Pancreas (tissue), 10 donors: Measurements from ENCODE around the gene ARHGEF6. TPM values are rescaled to one million over a fixed set of nuclear protein-coding genes. Genes with fewer than 3 reads are reported as not detected.
A peak's percentile ranks its signal among the peaks of the same experiment; 100 is the strongest.

Experiments
- ATAC-seq, 4 donors: fragments of 200-7000 bp; cut with Tn5 transposase; one replicate each; pipeline versions ENCODE4 v1.8.0 to v1.9.1; 2020; ENCODE audit warnings: mild to moderate bottlenecking in 4 of 4, moderate library complexity in 4 of 4
- DNase-seq, 6 donors: peaks; one replicate each; pipeline ENCODE4 v3.0.0-alpha.2; 2020
- FAIRE-seq: peaks from 2 replicates; lab custom pipeline; 2012; peaks lifted over from hg19 to GRCh38; lab: Jason Lieb, UNC
- H3K27ac ChIP-seq, 4 donors: fragments of 200-600 bp; sonication (generic); 1 replicate in 3 of 4; 2 replicates in 1 of 4; pipeline versions ENCODE4 v1.5.0 to v1.8.0; 2020
- H3K27me3 ChIP-seq, 4 donors: fragments of 200-600 bp; one replicate each; pipeline ENCODE4 v1.8.0; 2021
- H3K36me3 ChIP-seq, 3 donors: fragments of 200-600 bp; sonication (generic) in 1 of 3; one replicate each; pipeline versions ENCODE4 v1.5.0 to v1.8.0; 2020 to 2021
- H3K4me1 ChIP-seq, 3 donors: fragments of 200-600 bp; one replicate each; pipeline ENCODE4 v1.8.0; 2021
- H3K4me3 ChIP-seq, 4 donors: fragments of 200-600 bp; sonication (generic) in 2 of 4; one replicate each; pipeline versions ENCODE4 v1.5.0 to v1.8.0; 2020 to 2021
- H3K9me3 ChIP-seq, 4 donors: fragments of 200-600 bp; one replicate each; pipeline ENCODE4 v1.8.0; 2021
- CTCF ChIP-seq, 4 donors: fragments of 200-600 bp; sonication (generic) in 3 of 4; IDR thresholded peaks; one replicate each; pipeline versions ENCODE4 v1.5.0 to v1.8.0; 2021; ENCODE audit warnings: antibody characterized with exemption in 4 of 4
- WGBS, 2 donors: extraction: QIAGEN DNeasy Blood & Tissue Kit; methylation state at CpG; one replicate each; pipeline ENCODE4 v1.1.7; 2013; 5-methylcytosine and 5-hydroxymethylcytosine counted together
- intact Hi-C, 3 donors: fragments of 100-400 bp; cut with DNase I; formaldehyde crosslinking; loops; one replicate each; pipeline versions ENCODE4 v1.11.1 to v1.14.2; 2022
- polyA plus RNA-seq, 2 donors: library from polyadenylated mRNA; stranded (reverse); fragments of 200-250 nt; gene quantifications; one replicate each; pipeline ENCODE4 v1.2.3, GENCODE V29; 2013
- total RNA-seq, 6 donors: library from RNA; stranded (reverse); fragmentation: NEBNext Ultra II Directional in 4 of 6; extraction: Animal tissue kit (Norgen Biotek cat#: 25700) in 4 of 6; gene quantifications; one replicate each; pipeline versions ENCODE4 v1.2.1 to v1.2.4, GENCODE V29; 2021 to 2023
- donor health status: healthy with polysubstance abuse.
- donor health status: DM: no; HTN: no; CAD: no; lungs with moderate emphysema.
- donor health status: DM: no; HTN: no; CAD: no.
- donor health status: control.
- donor health status: control.
- donor health status: Bipolar disorder and iron deficiency.
- donor health status: DM: yes; HTN: yes; CAD: no.
- donor health status: DM: no; HTN: no; CAD: no.
- donor health status: DM: no; HTN: no; CAD: no.
- donor health status: DM: yes; HTN: yes; CAD: no.

The ARHGEF6 gene
- total and polyA plus RNA-seq, 8 donors = 1.2 to 6.2 (median 2.0) TPM

GRCh38 chrX:136759968-136760367 lies 20.8 kb downstream of the ARHGEF6 start:
- no peak overlapping the region for H3K27ac ChIP-seq
- peaks cover 0 to 10% (median 0%) of the 10 kb centered on the region in 4 donors for H3K27me3 ChIP-seq
- intact Hi-C loops = no loop called here
- H3K4me1 ChIP-seq = no peaks in the 10 kb centered on the region
- H3K36me3 ChIP-seq = no peaks in the 10 kb centered on the region
- H3K4me3 ChIP-seq = no peak overlapping the region
- no peaks in the 10 kb centered on the region for H3K9me3 ChIP-seq
- DNase-seq (no peak), ATAC-seq (peak in 1 of 4 donors; percentile 34), FAIRE-seq (no peak)
- no peak for TF ChIP-seq CTCF (IDR thresholded peaks at IDR 0.05)
- 49 to 74% methylated on average over 2 of the region's 2 CpGs for WGBS, 2 donors

- H3K4me1 ChIP-seq = no peaks in the 10 kb centered on the region
- intact Hi-C loops = no loop called here
- H3K27ac ChIP-seq = no peak overlapping the region
- H3K27me3 ChIP-seq = no peaks in the 10 kb centered on the region
- 54 to 69% methylated on average over 2 of the region's 2 CpGs for WGBS, 2 donors
- TF ChIP-seq CTCF (IDR thresholded peaks at IDR 0.05) = no peak
- FAIRE-seq (no peak), ATAC-seq (no peak), DNase-seq (no peak)
- no peaks in the 10 kb centered on the region for H3K36me3 ChIP-seq
- no peaks in the 10 kb centered on the region for H3K9me3 ChIP-seq
- H3K4me3 ChIP-seq = no peak overlapping the region
Observed at GRCh38 chrX:136755411-136755810, 25.3 kb downstream of the ARHGEF6 start.

DNA sequence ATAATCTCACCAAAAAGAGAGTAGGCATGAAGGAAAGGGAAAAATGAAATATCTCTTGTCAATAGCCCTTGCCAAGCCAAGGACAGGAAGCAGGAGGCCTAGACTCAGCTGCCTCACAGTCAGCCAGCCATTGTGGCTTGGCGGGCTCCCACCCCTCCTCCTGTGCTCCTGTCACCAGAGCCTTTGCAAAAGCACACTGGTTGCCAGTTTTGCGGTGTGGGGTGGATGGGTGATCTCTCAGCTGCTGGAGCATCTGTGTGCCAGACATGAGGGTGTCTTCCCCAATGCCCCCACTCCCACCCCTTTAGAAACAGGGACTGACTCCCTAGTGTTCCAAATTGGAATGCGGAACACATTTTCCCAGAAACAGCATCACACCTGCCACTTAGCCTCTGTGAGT lies 26.1 kb downstream of the ARHGEF6 start:
- 78% methylated on average over 3 of the region's 3 CpGs for WGBS, 2 donors
- ATAC-seq (peak in 1 of 4 donors; percentile 16), DNase-seq (no peak), FAIRE-seq (no peak)
- Histone ChIP-seq H3K4me3 (no peak overlapping the region), H3K9me3 (no peaks in the 10 kb centered on the region), H3K36me3 (no peaks in the 10 kb centered on the region), H3K4me1 (no peaks in the 10 kb centered on the region), H3K27me3 (no peaks in the 10 kb centered on the region), H3K27ac (no peak overlapping the region)
- TF ChIP-seq CTCF (IDR thresholded peaks at IDR 0.05) = no peak
- intact Hi-C loops = no loop called here

- ATAC-seq (peak in 1 of 4 donors; percentile 27), FAIRE-seq (no peak), DNase-seq (no peak)
- Histone ChIP-seq H3K36me3 (no peaks in the 10 kb centered on the region), H3K4me1 (no peaks in the 10 kb centered on the region), H3K27ac (no peak overlapping the region), H3K27me3 (no peaks in the 10 kb centered on the region), H3K4me3 (no peak overlapping the region), H3K9me3 (no peaks in the 10 kb centered on the region)
- intact Hi-C loops = no loop called here
- TF ChIP-seq CTCF (IDR thresholded peaks at IDR 0.05) = no peak
- 72 to 84% methylated on average over 2 of the region's 2 CpGs for WGBS, 2 donors
Observed at GRCh38 chrX:136752796-136753195, 27.9 kb downstream of the ARHGEF6 start.

DNA sequence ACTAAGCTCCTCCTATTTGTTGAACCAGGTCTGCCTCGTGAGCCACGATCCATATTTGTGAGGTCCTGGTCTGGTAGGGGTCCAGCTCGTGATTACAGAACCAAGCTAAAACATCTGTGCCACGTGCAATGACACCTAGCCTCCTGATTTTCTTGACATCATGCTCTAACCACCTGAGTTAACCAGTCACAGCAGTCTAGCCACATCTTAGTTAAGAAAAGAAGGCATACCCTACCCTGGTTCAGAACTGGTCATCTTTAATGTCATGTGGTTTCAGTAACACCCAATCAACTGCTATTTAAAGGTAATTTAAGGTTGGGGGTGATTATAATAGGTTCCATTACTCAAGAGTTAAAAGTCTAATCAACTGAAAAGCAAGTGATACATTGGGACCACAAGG lies 28.4 kb downstream of the ARHGEF6 start:
- Histone ChIP-seq H3K27ac (no peak overlapping the region), H3K9me3 (no peaks in the 10 kb centered on the region), H3K4me1 (no peaks in the 10 kb centered on the region), H3K36me3 (no peaks in the 10 kb centered on the region), H3K27me3 (no peaks in the 10 kb centered on the region), H3K4me3 (no peak overlapping the region)
- FAIRE-seq (no peak), DNase-seq (no peak), ATAC-seq (no peak)
- 70 to 92% methylated on average over 4 of the region's 4 CpGs for WGBS, 2 donors
- intact Hi-C loops = no loop called here
- no peak for TF ChIP-seq CTCF (IDR thresholded peaks at IDR 0.05)
